RWPE1 (cell line): ENCODE data around the gene IKZF5.

Experiments
- CTCF ChIA-PET: fragments of 350-600 bp; sonication (Branson Sonifier 250); formaldehyde crosslinking; extraction: SDS; loops from one replicate; lab custom pipeline; 2021; lab: Yijun Ruan, JAX
- POLR2A ChIA-PET: fragments of 400-600 bp; formaldehyde crosslinking; extraction: SDS; loops from one replicate; lab custom pipeline; 2020; ENCODE audit warnings: antibody characterized with exemption; ENCODE audit not compliant: low non-redundant PET; lab: Yijun Ruan, JAX
- DNase-seq: peaks from one replicate; pipeline ENCODE4 v3.0.0; 2012; ENCODE audit warnings: low spot score
- H3K27ac ChIP-seq: fragments of 450-650 bp; 2 replicates; pipeline ENCODE4 v1.5.1; 2017
- CTCF ChIP-seq: fragments of 450-650 bp; conservative IDR thresholded peaks from 2 replicates; pipeline ENCODE4 v1.5.1; 2017; ENCODE audit warnings: low read depth, mild to moderate bottlenecking

IKZF5 gene

GRCh38 chr10:122980209-122981065 is 28.2 kb downstream of the IKZF5 start, which contains the start of gene PSTK:
Gene PSTK (plus strand): TSS chr10:122980401. CDS start chr10:122980480, 79 bp downstream.
- ChIA-PET CTCF (interaction anchor here (0.7 to 1.9 kb wide), 6 partner anchors 27 to 806 kb away, joined by 3 to 8 read pairs (median 3); partner anchors contain the start of genes ACADSB and IKZF5), POLR2A (interaction anchor here (0.5 to 1.1 kb wide), 2 partner anchors 9 to 27 kb away, joined by 3 read pairs; partner anchors contain the start of gene C10orf88)
- TF ChIP-seq CTCF, result peak; percentile 87
- peak; percentile 96 for DNase-seq
- H3K27ac ChIP-seq, result peak within 1 kb of the TSS; percentile 88

- ChIA-PET POLR2A (no interaction called here), CTCF (no interaction called here)
- no peak overlapping the region for H3K27ac ChIP-seq
- TF ChIP-seq CTCF, result no peak
- DNase-seq, result no peak
Measured at GRCh38 chr10:122974543-122975064, 34.0 kb downstream of the IKZF5 start.

DNA sequence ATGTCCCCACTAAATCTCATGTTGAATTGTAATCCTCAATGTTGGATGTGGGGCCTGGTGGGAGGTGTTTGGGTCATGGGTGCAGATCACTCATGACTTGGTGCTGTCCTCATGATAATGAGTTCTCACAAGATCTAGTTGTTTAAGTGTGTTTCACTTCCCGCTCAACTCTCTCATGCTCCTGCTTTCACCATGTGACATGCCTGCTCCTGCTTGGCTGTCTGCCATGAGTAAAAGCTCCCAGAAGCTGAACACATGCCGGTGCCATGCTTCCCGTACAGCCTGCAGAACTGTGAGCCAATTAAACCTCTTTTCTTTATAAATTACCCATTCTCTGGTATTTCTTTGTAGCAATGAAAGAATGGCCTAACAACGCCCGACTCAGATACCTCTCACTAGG is 34.6 kb downstream of the IKZF5 start:
- ChIA-PET CTCF (no interaction called here), POLR2A (no interaction called here)
- DNase-seq, result no peak
- H3K27ac ChIP-seq, result no peak overlapping the region
- no peak for TF ChIP-seq CTCF

DNA sequence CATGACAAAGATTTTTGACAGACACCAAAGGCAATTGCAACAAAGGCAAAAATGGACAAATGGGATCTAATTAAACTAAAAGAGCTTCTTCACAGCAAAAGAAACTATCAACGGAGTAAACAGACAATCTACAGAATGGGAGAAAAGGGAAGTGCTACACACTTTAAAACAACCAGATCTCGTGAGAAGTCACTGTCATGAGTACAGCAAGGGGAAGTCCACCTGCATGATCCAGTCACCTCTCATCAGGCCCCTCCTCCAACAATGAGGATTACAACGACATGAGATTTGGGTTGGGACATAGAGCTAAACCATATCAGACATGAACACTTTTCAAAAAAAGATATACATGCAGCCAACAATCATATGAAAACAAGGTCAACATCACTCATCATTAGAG is 39.9 kb downstream of the IKZF5 start:
- H3K27ac ChIP-seq, result no peak overlapping the region
- CTCF ChIA-PET, result no interaction called here
- POLR2A ChIA-PET, result no interaction called here
- DNase-seq, result no peak
- TF ChIP-seq CTCF, result no peak

- no peak for TF ChIP-seq CTCF
- ChIA-PET POLR2A (no interaction called here), CTCF (no interaction called here)
- DNase-seq, result no peak
- no peak overlapping the region for H3K27ac ChIP-seq
Measured at GRCh38 chr10:122966879-122967278, 41.7 kb downstream of the IKZF5 start.

DNA sequence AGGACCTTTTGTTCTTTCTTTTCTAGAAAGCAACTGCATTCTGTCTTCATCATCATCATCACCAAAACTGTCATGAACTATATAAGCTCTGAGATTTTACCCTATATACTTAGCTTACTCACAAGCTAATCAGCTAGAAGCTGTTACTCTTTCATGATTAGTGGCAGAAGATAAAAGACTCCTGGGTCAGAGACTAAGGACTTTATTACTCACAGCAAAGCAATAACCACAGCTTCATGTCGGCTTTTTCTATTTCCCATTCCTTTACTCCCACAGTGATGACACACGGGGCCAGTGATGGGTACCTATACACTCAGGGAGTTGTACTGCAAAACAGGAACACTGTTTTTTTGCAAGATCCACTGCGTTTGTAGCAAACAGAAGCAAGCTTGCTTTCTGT is 46.2 kb downstream of the IKZF5 start:
- TF ChIP-seq CTCF, result no peak
- no peak overlapping the region for H3K27ac ChIP-seq
- ChIA-PET CTCF (no interaction called here), POLR2A (interaction anchor here (0.7 kb wide), 1 partner anchor 198 kb away, joined by 3 read pairs; no protein-coding TSS in a partner anchor)
- DNase-seq, result no peak
